Prostate gland (tissue), 2 donors: Measurements from ENCODE around the gene ATOSB. TPM values are rescaled to one million over a fixed set of nuclear protein-coding genes. Genes with fewer than 3 reads are reported as not detected.

ENCODE experiments used
- DNase-seq: peaks from one replicate; pipeline ENCODE4 v3.0.0-alpha.2; 2019; ENCODE audit warnings: low spot score
- H3K27ac ChIP-seq, 2 donors: fragments of 200-600 bp; sonication (generic); 2 replicates each; pipeline ENCODE4 v1.5.1; 2017 to 2019
- H3K27me3 ChIP-seq: fragments of 200-600 bp; sonication (generic); replicated peaks from 2 replicates; pipeline ENCODE4 v1.5.1; 2019; ENCODE audit not compliant: insufficient read depth
- H3K36me3 ChIP-seq, 2 donors: fragments of 200-600 bp; sonication (generic); 1 replicate in 1 of 2; 2 replicates in 1 of 2; pipeline versions ENCODE4 v1.5.1 to v1.8.1; 2017 to 2019
- H3K4me1 ChIP-seq: fragments of 200-600 bp; sonication (generic); replicated peaks from 2 replicates; pipeline ENCODE4 v1.5.1; 2019
- H3K4me3 ChIP-seq, 2 donors: fragments of 200-600 bp; sonication (generic); 2 replicates each; pipeline ENCODE4 v1.5.1; 2017 to 2019
- H3K9me3 ChIP-seq: fragments of 200-600 bp; sonication (generic); 2 replicates; pipeline ENCODE4 v1.5.1; 2017
- POLR2A ChIP-seq: fragments of 450-650 bp; IDR thresholded peaks from one replicate; pipeline ENCODE4 v1.6.1; 2016; ENCODE audit warnings: antibody characterized with exemption, mild to moderate bottlenecking
- POLR2AphosphoS5 ChIP-seq: sonication (generic); formaldehyde crosslinking; IDR thresholded peaks from one replicate; pipeline ENCODE4 v1.6.1; 2017; ENCODE audit warnings: antibody characterized with exemption
- WGBS: methylation state at CpG from one replicate; pipeline ENCODE4 v1.1.5; 2018; 5-methylcytosine and 5-hydroxymethylcytosine counted together
- intact Hi-C: fragments of 100-400 bp; cut with DNase I; formaldehyde crosslinking; loops from one replicate; pipeline ENCODE4 v1.14.2; 2022
- total RNA-seq, 2 donors: library from RNA; depleted of rRNA; stranded (reverse); fragments of >200 nt; gene quantifications; one replicate each; pipeline ENCODE4 v1.1.0, GENCODE V29; 2016
- TF ChIP-seq, protein P1 (sequence below), 4 experiments: fragments of 200-600 bp in 2 of 4; fragments of 450-650 bp in 2 of 4; sonication (generic) in 2 of 4; IDR thresholded peaks; 1 replicate in 3 of 4; 2 replicates in 1 of 4; pipeline ENCODE4 v1.5.1; 2016 to 2019; ENCODE audit warnings: antibody characterized with exemption in 4 of 4, mild to moderate bottlenecking in 2 of 4, moderate library complexity in 2 of 4

The ATOSB gene
- total RNA-seq, 2 donors from 2014 or later = 15.9 to 21.3 TPM

GRCh38 chr9:35075358-35075757 lies 40.3 kb downstream of the ATOSB start:
- WGBS = 95% methylated on average over 4 of the region's 4 CpGs
- no peak overlapping the region for H3K27ac ChIP-seq
- no peak for TF ChIP-seq POLR2A
- TF ChIP-seq, protein P1, sequence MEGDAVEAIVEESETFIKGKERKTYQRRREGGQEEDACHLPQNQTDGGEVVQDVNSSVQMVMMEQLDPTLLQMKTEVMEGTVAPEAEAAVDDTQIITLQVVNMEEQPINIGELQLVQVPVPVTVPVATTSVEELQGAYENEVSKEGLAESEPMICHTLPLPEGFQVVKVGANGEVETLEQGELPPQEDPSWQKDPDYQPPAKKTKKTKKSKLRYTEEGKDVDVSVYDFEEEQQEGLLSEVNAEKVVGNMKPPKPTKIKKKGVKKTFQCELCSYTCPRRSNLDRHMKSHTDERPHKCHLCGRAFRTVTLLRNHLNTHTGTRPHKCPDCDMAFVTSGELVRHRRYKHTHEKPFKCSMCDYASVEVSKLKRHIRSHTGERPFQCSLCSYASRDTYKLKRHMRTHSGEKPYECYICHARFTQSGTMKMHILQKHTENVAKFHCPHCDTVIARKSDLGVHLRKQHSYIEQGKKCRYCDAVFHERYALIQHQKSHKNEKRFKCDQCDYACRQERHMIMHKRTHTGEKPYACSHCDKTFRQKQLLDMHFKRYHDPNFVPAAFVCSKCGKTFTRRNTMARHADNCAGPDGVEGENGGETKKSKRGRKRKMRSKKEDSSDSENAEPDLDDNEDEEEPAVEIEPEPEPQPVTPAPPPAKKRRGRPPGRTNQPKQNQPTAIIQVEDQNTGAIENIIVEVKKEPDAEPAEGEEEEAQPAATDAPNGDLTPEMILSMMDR (IDR thresholded peaks at IDR 0.05) = no peak
- TF ChIP-seq POLR2AphosphoS5 = no peak
- intact Hi-C loops = no loop called here
- no peaks in the 10 kb centered on the region for H3K9me3 ChIP-seq
- DNase-seq = no peak
- H3K27me3 ChIP-seq = no peaks in the 10 kb centered on the region
- H3K4me3 ChIP-seq = no peak overlapping the region
- H3K4me1 ChIP-seq = peaks cover 17% of the 10 kb centered on the region
- H3K36me3 ChIP-seq = no peaks in the 10 kb centered on the region

DNA sequence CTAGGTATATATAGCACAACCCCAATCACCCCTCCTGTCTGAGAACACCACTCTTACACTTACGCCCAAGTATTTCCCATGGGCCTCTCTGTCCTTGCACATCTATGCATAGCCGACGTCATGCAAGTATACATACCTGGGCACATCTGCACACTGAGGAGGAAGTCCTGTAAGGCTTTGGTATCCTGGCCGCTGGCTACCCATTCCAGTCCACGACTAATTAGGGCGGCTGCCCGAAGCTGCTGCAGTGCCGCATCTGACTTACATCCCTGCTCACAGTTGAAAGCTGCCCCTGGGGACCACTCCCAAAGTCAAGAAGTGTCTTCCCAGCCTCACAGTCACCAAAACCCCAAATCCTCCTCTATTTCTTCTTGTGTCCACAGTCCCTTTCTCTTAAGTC lies 40.9 kb downstream of the ATOSB start:
- Histone ChIP-seq H3K9me3 (no peaks in the 10 kb centered on the region), H3K4me3 (no peak overlapping the region), H3K27ac (no peak overlapping the region), H3K27me3 (no peaks in the 10 kb centered on the region), H3K4me1 (peaks cover 21% of the 10 kb centered on the region), H3K36me3 (no peaks in the 10 kb centered on the region)
- WGBS = 98% methylated on average over 8 of the region's 8 CpGs
- TF ChIP-seq POLR2A = no peak
- TF ChIP-seq, protein P1 (IDR thresholded peaks at IDR 0.05) = no peak
- no peak for TF ChIP-seq POLR2AphosphoS5
- DNase-seq = no peak
- intact Hi-C loops = no loop called here

DNA sequence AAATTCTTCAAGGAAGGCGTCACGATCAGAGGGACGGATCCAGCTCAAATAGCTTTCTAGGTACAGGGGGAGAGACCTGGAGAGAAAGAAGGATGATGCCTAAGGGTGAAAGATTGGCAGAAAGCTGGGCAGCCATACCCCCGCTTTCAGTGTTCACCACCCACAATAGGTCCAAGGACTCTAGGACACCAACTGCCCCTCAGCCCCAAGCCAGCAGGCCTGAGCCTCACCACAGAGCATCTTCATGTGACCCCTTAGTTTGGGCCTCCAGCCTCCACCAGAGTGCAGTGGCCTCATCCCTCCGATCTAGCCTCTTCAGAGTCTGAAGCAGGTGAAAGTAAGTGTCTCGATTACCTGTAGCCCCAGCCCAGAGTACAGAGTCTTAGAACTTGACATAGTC lies 41.5 kb downstream of the ATOSB start:
- Histone ChIP-seq H3K4me1 (peaks cover 18% of the 10 kb centered on the region), H3K27ac (no peak overlapping the region), H3K9me3 (no peaks in the 10 kb centered on the region), H3K27me3 (no peaks in the 10 kb centered on the region), H3K4me3 (no peak overlapping the region), H3K36me3 (no peaks in the 10 kb centered on the region)
- over 99% methylated on average over 6 of the region's 6 CpGs for WGBS
- DNase-seq = no peak
- intact Hi-C loops = no loop called here
- TF ChIP-seq, protein P1 (IDR thresholded peaks at IDR 0.05) = no peak
- TF ChIP-seq POLR2AphosphoS5 = no peak
- TF ChIP-seq POLR2A = no peak

DNA sequence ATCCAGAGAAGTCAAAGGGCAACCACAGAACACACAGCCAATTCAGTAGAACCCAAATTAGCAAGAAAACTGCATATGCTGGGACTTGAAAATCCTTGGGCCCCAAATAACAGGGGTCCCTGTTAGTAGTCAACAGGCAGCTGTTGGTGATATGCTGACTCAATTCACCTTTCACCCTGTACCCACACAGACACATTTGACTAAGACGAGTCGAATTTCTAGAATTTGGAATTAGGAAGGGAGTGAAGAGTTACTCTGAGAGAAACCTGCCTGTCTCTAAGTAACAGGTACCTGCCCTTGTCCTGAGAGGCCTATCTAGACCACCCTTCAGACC lies 42.4 kb downstream of the ATOSB start:
- Histone ChIP-seq H3K4me1 (peaks cover 14% of the 10 kb centered on the region), H3K27me3 (no peaks in the 10 kb centered on the region), H3K27ac (peak overlapping the region; percentile 97 to 99), H3K4me3 (peak overlapping the region in 1 of 2 donors; percentile 97), H3K9me3 (no peaks in the 10 kb centered on the region), H3K36me3 (no peaks in the 10 kb centered on the region)
- DNase-seq = no peak
- TF ChIP-seq POLR2AphosphoS5 (no peak), POLR2A (no peak)
- TF ChIP-seq, protein P1 (IDR thresholded peaks at IDR 0.05) = no peak
- intact Hi-C loops = loop anchor here (2.0 kb wide), 1 partner anchor 82 kb away; no protein-coding TSS in a partner anchor
- 98% methylated on average over 2 of the region's 2 CpGs for WGBS

DNA sequence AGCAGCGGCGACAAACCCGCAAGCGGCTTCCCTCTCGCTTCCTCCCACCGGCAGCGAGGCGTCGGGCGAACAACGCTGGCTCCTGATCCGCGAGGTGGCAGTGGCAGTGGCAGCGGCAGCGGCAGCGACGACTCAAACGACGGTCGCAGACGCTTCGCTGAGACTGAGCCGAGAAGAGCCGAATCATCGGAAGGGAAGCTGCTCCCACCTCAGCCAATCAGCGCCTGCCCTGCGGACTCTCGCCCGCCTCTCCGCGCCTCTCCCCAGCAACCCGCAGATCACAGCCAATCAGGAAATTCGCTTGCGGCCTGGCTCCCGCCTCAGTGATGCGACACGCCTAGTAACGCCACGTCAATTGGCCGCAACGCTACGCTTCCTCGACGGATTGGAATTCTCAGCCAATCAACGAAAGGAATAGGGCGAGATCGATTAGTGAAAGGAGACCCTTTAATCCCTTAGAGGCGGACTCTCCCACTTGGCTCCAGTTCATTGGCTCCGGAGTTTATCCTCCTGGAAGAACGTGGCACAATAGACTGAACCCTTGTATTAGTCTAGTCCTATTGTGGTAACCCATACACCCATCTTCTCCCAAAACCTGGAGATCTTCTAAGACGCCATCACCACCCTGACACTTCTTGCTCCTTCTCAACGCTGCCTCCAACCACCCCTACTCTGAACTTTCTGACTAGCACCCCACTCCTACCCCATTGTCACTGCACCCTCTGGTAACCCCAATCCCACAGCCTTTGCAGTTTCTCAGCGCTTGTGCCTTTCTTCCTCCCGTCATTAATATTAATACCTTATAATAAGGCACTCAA lies 43.0 kb downstream of the ATOSB start, which contains the start of gene VCP:
TSS of gene VCP (minus strand) at position 165 of the 818 bp plus-strand sequence. CDS start 272 bp downstream, outside the sequence.
- H3K9me3 ChIP-seq = no peaks in the 10 kb centered on the region
- peaks cover 14% of the 10 kb centered on the region for H3K4me1 ChIP-seq
- WGBS = 5% methylated on average over 49 of the region's 54 CpGs
- no peaks in the 10 kb centered on the region for H3K27me3 ChIP-seq
- peak within 1 kb of the TSS; percentile 96 to 97 for H3K4me3 ChIP-seq
- TF ChIP-seq, protein P1 (IDR thresholded peaks at IDR 0.05) = no peak
- TF ChIP-seq POLR2A = peak; percentile 94
- TF ChIP-seq POLR2AphosphoS5 = peak; percentile 93
- peak; percentile 99 for DNase-seq
- intact Hi-C loops = loop anchor here (2.0 kb wide), 1 partner anchor 82 kb away; no protein-coding TSS in a partner anchor
- H3K27ac ChIP-seq = peak within 1 kb of the TSS; percentile 97 to 99
- H3K36me3 ChIP-seq = peaks cover 0 to 5% of the 10 kb centered on the region in 2 donors
